HepG2 (cell line): Measurements from ENCODE around the gene PDE2A. TPM values are rescaled to one million over a fixed set of nuclear protein-coding genes. Genes with fewer than 3 reads are reported as not detected.

Experiments used
- ATAC-seq: fragments of 200-7000 bp; cut with Tn5 transposase; 3 replicates; pipeline ENCODE4 v1.9.1; 2020; ENCODE audit warnings: mild to moderate bottlenecking, moderate library complexity
- BruUV-seq: library from RNA; stranded (reverse); fragments of 400-500 nt; replicated peaks from 2 replicates; lab custom pipeline; 2021; lab: Mats Ljungman, UMichigan
- CTCF ChIA-PET: fragments of 300-600 bp; formaldehyde crosslinking; extraction: SDS; loops from one replicate; lab custom pipeline; 2021; ENCODE audit warnings: low total read pairs, inconsistent platforms, low intra/inter-chr PET ratio; lab: Yijun Ruan, JAX
- POLR2A ChIA-PET: fragments of 350-600 bp; sonication (Branson Sonifier 250); formaldehyde crosslinking; loops from one replicate; lab custom pipeline; 2020; ENCODE audit warnings: antibody characterized with exemption, inconsistent platforms; lab: Yijun Ruan, JAX
- DNase-seq: peaks from one replicate; pipeline ENCODE4 v3.0.0-alpha.2; 2015; ENCODE audit warnings: low spot score
- FAIRE-seq: peaks from 3 replicates; lab custom pipeline; 2011; peaks lifted over from hg19 to GRCh38; lab: Jason Lieb, UNC
- H2AFZ ChIP-seq: one replicate; pipeline ENCODE4 v1.6.1; 2011; ENCODE audit warnings: low read length, inconsistent platforms
- H3K27ac ChIP-seq: fragments of 300-600 bp; 3 replicates; pipeline ENCODE4 v1.8.0; 2011; ENCODE audit warnings: mixed run types, mild to moderate bottlenecking, mixed read lengths, low read length, inconsistent platforms; ENCODE audit not compliant: insufficient read depth; ENCODE audit errors: extremely low read length
- H3K27me3 ChIP-seq, 2 experiments: fragments of 200-600 bp in 1 of 2; 2 replicates in 1 of 2; 3 replicates in 1 of 2; pipeline versions ENCODE4 v1.6.0 to v1.8.0; 2011; ENCODE audit warnings: low read length in 2 of 2, mild to moderate bottlenecking in 2 of 2, moderate library complexity in 2 of 2, inconsistent platforms in 1 of 2; ENCODE audit not compliant: insufficient read depth in 2 of 2, control insufficient read depth in 1 of 2
- H3K36me3 ChIP-seq, 2 experiments: fragments of 200-600 bp in 1 of 2; replicated peaks in 1 of 2; 2 replicates in 1 of 2; 3 replicates in 1 of 2; pipeline versions ENCODE4 v1.5.1 to v1.8.0; 2011; ENCODE audit warnings: low read length in 2 of 2, inconsistent platforms in 1 of 2; ENCODE audit not compliant: insufficient read depth in 2 of 2, control insufficient read depth in 1 of 2
- H3K4me1 ChIP-seq: 2 replicates; pipeline ENCODE4 v1.5.1; 2012; ENCODE audit warnings: low read length, inconsistent platforms; ENCODE audit not compliant: insufficient read depth
- H3K4me2 ChIP-seq: 2 replicates; pipeline ENCODE4 v1.6.0; 2011; ENCODE audit warnings: low read depth, low read length, inconsistent platforms
- H3K4me3 ChIP-seq, 3 experiments: fragments of 200-600 bp in 1 of 3; sonication (generic), shearing (Covaris generic) in 1 of 3; replicated peaks in 1 of 3; 2 replicates each; pipeline ENCODE4 v1.5.1; 2011 to 2016; ENCODE audit warnings: low read length in 3 of 3, inconsistent platforms in 2 of 3, low read depth in 2 of 3, mild to moderate bottlenecking in 2 of 3, control low read depth in 1 of 3, mixed read lengths in 1 of 3; ENCODE audit not compliant: insufficient read depth in 1 of 3
- H3K79me2 ChIP-seq: one replicate; pipeline ENCODE4 v1.6.1; 2011; ENCODE audit warnings: low read length, inconsistent platforms; ENCODE audit not compliant: insufficient read depth
- H3K9ac ChIP-seq: 2 replicates; pipeline ENCODE4 v1.6.0; 2011; ENCODE audit warnings: mild to moderate bottlenecking, low read depth, low read length, inconsistent platforms; ENCODE audit not compliant: insufficient read depth
- H3K9me3 ChIP-seq: 2 replicates; pipeline ENCODE4 v1.5.1; 2012; ENCODE audit warnings: mild to moderate bottlenecking, low read length
- H4K20me1 ChIP-seq: 2 replicates; pipeline ENCODE4 v1.6.0; 2011; ENCODE audit warnings: inconsistent platforms, mild to moderate bottlenecking, low read length, moderate library complexity; ENCODE audit not compliant: insufficient read depth
- AKNA ChIP-seq: sonication (generic); formaldehyde crosslinking; IDR thresholded peaks from 2 replicates; pipeline ENCODE4 v1.4.0; 2020; ENCODE audit warnings: missing genetic modification reagents, borderline replicate concordance
- FOSL2 ChIP-seq: sonication (generic); formaldehyde crosslinking; IDR thresholded peaks from 2 replicates; pipeline ENCODE4 v1.4.0; 2020; ENCODE audit warnings: missing genetic modification reagents
- SCMH1 ChIP-seq: sonication (generic); formaldehyde crosslinking; IDR thresholded peaks from 2 replicates; pipeline ENCODE4 v1.9.0; 2021; ENCODE audit warnings: missing genetic modification reagents, mild to moderate bottlenecking, borderline replicate concordance
- SRSF9 ChIP-seq: fragments of 200-400 bp; formaldehyde crosslinking; IDR thresholded peaks from 2 replicates; pipeline ENCODE4 v1.6.1; 2018; ENCODE audit warnings: borderline replicate concordance, mild to moderate bottlenecking, low read depth, low read length; ENCODE audit not compliant: insufficient read depth, poor library complexity, severe bottlenecking
- TBX2 ChIP-seq: sonication (generic); formaldehyde crosslinking; IDR thresholded peaks from 2 replicates; pipeline ENCODE4 v1.5.0; 2020; ENCODE audit warnings: missing genetic modification reagents, mild to moderate bottlenecking, borderline replicate concordance
- ZNF577 ChIP-seq: sonication (generic); formaldehyde crosslinking; IDR thresholded peaks from 2 replicates; pipeline ENCODE4 v1.4.0; 2020; ENCODE audit warnings: mild to moderate bottlenecking, low read depth, missing genetic modification reagents, borderline replicate concordance
- ZNF644 ChIP-seq: IDR thresholded peaks from 2 replicates; pipeline ENCODE4 v1.6.1; 2016; ENCODE audit warnings: low read depth
- ZNF678 ChIP-seq: sonication (generic); formaldehyde crosslinking; IDR thresholded peaks from 2 replicates; pipeline ENCODE4 v1.4.0; 2020; ENCODE audit warnings: mild to moderate bottlenecking, missing genetic modification reagents
- ZNF747 ChIP-seq: sonication (generic); formaldehyde crosslinking; IDR thresholded peaks from 2 replicates; pipeline ENCODE4 v1.8.1; 2023; ENCODE audit warnings: missing genetic modification reagents, mild to moderate bottlenecking, borderline replicate concordance
- ZNF761 ChIP-seq: sonication (generic); formaldehyde crosslinking; conservative IDR thresholded peaks from 2 replicates; pipeline ENCODE4 v1.4.0; 2020; ENCODE audit warnings: mild to moderate bottlenecking, missing genetic modification reagents
- ZNF776 ChIP-seq: sonication (generic); formaldehyde crosslinking; IDR thresholded peaks from 2 replicates; pipeline ENCODE4 v1.4.0; 2020; ENCODE audit warnings: mild to moderate bottlenecking, missing genetic modification reagents
- WGBS: methylation state at CpG from one replicate; pipeline ENCODE4 v1.1.6; 2017; ENCODE audit warnings: low lambda C conversion rate; 5-methylcytosine and 5-hydroxymethylcytosine counted together
- in situ Hi-C: cut with HindIII; loops from 2 replicates; pipeline ENCODE4 v1.10.0; 2017; ENCODE audit warnings: low pct_unique_long_range_greater_than_20kb; ENCODE audit not compliant: extremely low pct_ligation_motif_present
- intact Hi-C: fragments of 100-400 bp; cut with micrococcal nuclease; formaldehyde crosslinking; loops from one replicate; pipeline ENCODE4 v1.10.0; 2022; ENCODE audit not compliant: unreplicated experiment
- polyA plus RNA-seq, 8 experiments: library from polyadenylated mRNA; depleted of rRNA in 3 of 8; stranded (reverse) in 7 of 8; unstranded in 1 of 8; fragments of >200 nt; fragmentation: Illumina TruSeq in 4 of 8; extraction: Trizol in 4 of 8; gene quantifications; 2 replicates each; pipeline versions ENCODE4 v1.2.1 to v1.2.3, GENCODE V29; 2011 to 2016; ENCODE audit warnings: low read depth in 4 of 8, missing spikeins in 1 of 8, mixed read lengths in 1 of 8; ENCODE audit not compliant: insufficient read depth in 1 of 8
- total RNA-seq, 5 experiments: library from RNA; depleted of rRNA; stranded (reverse); fragments of >200 nt; fragmentation: Illumina TruSeq; extraction: Trizol; gene quantifications; 2 replicates each; pipeline ENCODE4 v1.2.3, GENCODE V29; 2016; ENCODE audit warnings: low read depth in 1 of 5
- TF ChIP-seq, protein P1 (sequence below): sonication (generic); formaldehyde crosslinking; IDR thresholded peaks from 2 replicates; pipeline ENCODE4 v1.4.0; 2020; ENCODE audit warnings: mild to moderate bottlenecking, missing genetic modification reagents, borderline replicate concordance

The PDE2A gene
- total and polyA plus RNA-seq, 2 of the 13 experiments (the other 11 are each of a cell fraction or from before 2014, with no cell fraction given): 3.1 TPM; not detected in 1

DNA sequence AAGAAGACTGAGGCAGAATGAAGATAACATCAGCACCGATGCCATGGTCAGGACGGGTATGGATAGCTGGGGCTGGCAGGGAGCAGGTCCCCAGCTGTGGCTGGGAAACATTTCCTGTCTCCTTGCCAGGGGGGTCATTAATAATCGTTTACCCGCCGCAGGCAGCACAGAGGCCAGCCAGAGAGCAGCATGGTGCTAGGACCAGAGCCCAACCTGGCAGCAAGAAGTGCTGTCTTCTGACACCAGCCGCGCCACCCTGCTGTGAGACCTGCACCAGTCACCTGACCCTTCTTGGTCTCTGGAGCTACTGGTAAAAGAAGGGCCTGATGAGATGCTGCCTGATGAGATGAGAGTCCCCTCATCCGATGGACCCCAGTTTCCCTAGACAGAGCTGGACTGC is 36.3 kb downstream of the PDE2A start (continued):
- no peak for TF ChIP-seq ZNF776 (CRISPR knock-in tag)
- TF ChIP-seq ZNF678 (CRISPR knock-in tag): no peak
- no peak for TF ChIP-seq TBX2 (CRISPR knock-in tag)
- TF ChIP-seq, protein P1, sequence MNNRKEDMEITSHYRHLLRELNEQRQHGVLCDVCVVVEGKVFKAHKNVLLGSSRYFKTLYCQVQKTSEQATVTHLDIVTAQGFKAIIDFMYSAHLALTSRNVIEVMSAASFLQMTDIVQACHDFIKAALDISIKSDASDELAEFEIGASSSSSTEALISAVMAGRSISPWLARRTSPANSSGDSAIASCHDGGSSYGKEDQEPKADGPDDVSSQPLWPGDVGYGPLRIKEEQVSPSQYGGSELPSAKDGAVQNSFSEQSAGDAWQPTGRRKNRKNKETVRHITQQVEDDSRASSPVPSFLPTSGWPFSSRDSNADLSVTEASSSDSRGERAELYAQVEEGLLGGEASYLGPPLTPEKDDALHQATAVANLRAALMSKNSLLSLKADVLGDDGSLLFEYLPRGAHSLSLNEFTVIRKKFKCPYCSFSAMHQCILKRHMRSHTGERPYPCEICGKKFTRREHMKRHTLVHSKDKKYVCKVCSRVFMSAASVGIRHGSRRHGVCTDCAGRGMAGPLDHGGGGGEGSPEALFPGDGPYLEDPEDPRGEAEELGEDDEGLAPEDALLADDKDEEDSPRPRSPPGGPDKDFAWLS: no peak
- TF ChIP-seq ZNF761 (CRISPR knock-in tag): no peak
- TF ChIP-seq ZNF644 (CRISPR knock-in tag): no peak
- TF ChIP-seq SCMH1: no peak
- TF ChIP-seq FOSL2 (CRISPR knock-in tag): no peak
- TF ChIP-seq ZNF747 (CRISPR knock-in tag): no peak
- TF ChIP-seq, all 625 proteins: peak for 0

DNA sequence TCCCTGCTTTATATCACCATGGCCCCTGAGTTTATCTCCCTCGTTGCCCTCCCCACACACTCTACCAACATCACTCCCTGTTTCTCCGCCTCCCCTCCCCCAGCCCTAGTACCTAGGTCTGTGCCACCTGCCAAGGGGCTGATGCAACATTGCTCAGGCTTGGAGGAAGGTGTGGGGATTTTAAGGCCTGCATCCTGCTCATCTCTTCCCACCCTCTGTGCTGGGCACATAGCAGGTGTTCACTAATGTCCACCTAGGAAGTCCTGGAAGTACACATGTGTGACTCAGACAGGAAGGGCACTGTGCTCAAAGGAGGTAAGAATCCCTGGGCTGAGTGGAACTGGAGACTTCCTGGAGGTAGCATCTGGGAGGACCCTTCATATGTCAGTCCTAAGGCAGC is 37.0 kb downstream of the PDE2A start:
- 13% methylated on average over 2 of the region's 2 CpGs for WGBS
- in situ Hi-C loops (no loop called here), intact Hi-C loops (no loop called here)
- POLR2A ChIA-PET: no interaction called here
- Histone ChIP-seq H3K36me3 (no peaks in the 10 kb centered on the region), H2AFZ (no peak overlapping the region), H3K27me3 (peaks cover 27 to 96% of the 10 kb centered on the region in 2 experiments), H3K4me1 (no peaks in the 10 kb centered on the region), H3K9ac (no peak overlapping the region), H4K20me1 (no peaks in the 10 kb centered on the region), H3K4me2 (no peak overlapping the region), H3K79me2 (no peaks in the 10 kb centered on the region), H3K27ac (no peak overlapping the region), H3K4me3 (no peak overlapping the region), H3K9me3 (no peaks in the 10 kb centered on the region)
- FAIRE-seq (no peak), ATAC-seq (no peak), DNase-seq (no peak)
- TF ChIP-seq ZNF577 (CRISPR knock-in tag) (no peak), AKNA (CRISPR knock-in tag) (no peak), SRSF9 (no peak)
- CTCF ChIA-PET: no interaction called here
- BruUV-seq: no TSS peak
